Islet of Langerhans (tissue), 1 donor: Measurements from ENCODE around the gene CPNE5.

Experiments used
- FAIRE-seq: peaks from one replicate; lab custom pipeline; 2011; peaks lifted over from hg19 to GRCh38; lab: Jason Lieb, UNC

CPNE5 gene

DNA sequence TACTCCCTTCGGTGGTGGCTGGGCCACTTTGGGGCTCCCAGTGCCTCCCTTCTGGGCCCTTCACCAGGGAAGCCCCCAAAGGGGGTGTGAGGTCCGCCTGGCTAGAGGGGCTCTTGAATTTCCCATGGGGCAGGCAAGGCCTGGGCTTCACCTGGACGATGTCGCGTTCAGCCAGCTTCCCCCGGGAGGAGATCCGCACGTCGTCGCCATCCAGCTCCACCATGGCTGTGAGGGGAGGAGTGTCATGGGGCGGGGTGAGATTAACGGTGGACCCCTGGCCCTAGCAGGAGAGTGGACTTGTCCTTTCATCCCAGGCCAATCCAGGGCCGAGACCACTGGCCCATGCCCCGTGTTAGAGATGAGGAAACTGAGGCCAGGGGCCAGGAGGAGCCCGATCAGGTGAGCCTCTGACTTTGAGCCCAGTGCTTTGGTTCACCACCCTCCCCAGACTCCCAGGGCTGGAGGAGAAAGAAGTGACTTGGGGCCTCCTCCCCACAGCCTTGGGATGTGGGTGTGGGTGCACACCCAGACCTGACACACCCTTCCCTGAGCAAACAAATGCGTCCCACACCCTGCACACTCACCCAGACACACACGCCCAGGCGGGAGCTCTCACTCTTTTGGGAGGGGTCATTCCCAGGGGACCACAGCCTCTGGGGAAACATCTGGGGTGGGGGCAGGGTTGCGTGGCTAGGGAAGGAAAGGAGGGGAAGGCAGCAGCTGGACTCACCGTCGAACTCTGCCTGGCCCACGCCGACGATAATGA lies 95.5 kb downstream of the CPNE5 start:
- no peak for FAIRE-seq

- FAIRE-seq: no peak
These were observed 96.2 kb downstream of the CPNE5 start for GRCh38 chr6:36743032-36743431.

DNA sequence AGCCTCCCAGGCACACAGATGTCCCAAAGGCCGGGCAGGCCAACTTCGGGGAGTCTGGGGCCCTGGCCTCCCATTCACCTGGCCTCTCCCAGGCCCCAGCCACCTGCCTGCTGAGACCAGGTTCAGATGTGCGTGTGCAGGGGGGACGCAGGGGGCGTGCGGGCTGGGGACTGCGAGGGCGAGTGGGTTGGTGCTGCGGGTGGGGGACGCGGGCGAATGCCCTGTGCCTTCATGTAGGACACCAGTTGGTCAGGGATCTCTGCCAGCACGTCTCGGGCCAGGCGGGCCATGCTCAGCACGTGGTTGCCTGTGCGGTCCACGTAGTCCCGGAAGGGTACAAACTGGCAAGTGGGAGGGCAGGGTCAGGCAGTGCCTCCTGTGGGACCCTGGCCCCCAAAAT lies 97.1 kb downstream of the CPNE5 start:
- no peak for FAIRE-seq

DNA sequence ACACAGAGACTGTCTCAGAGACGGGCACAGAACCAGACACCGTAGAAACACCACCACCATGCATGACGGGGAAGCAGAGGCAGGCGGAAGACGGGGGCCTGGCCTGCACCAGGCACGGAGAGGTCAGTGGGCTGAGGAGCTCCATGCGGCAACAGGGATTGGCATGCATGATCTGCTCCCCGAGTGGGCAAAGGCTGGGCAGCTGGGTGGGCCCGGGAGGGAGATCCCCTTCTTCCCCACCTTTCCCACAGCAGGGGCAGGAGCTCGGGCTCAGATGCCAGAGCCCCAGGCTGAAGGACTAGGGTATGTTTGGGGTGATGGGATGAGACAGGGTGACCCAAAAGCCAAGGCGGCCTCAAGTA lies 98.4 kb downstream of the CPNE5 start:
- no peak for FAIRE-seq

DNA sequence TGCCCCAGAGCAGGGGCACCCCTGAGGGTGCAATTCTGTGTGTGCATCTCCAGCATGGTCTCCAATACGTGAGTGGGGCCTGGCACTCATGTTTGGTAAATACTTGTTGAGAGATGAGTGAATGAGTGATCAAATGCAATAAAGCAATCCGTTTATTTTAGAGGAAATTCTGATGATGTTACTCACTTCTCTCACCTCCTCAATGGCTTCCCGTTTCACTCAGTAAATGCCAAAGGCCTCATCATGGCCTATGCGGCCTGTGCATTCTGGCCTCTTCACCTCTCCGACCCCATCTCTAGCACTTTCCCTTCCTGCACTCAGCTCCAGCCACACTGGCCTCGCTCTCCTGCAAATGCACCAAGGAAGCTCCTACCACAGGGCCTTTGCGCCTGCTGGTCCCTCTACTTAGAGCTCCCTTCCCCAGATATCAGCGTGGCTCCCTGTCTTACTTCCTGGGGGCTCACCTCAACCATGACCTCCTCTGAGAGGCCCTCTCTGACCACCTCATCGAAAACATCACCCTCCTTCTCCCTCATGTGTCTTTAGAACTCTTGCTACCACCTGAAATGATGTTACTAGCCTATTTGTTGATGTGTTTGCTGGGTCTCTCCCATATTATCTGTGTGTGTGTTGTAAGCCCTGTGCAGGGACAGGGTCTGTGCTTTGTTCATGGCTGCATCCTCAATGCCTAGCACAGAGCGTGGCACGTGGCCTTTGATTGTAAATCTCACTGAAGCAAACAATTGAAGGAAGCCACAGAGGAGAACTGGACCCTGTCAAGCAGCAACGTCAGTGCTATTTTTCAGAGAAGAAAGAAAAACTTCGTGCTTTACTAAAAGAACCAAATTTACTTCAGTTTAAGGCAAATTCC lies 99.1 kb downstream of the CPNE5 start:
- no peak for FAIRE-seq

GRCh38 chr6:36738108-36738507 lies 101.1 kb downstream of the CPNE5 start:
- FAIRE-seq: no peak

DNA sequence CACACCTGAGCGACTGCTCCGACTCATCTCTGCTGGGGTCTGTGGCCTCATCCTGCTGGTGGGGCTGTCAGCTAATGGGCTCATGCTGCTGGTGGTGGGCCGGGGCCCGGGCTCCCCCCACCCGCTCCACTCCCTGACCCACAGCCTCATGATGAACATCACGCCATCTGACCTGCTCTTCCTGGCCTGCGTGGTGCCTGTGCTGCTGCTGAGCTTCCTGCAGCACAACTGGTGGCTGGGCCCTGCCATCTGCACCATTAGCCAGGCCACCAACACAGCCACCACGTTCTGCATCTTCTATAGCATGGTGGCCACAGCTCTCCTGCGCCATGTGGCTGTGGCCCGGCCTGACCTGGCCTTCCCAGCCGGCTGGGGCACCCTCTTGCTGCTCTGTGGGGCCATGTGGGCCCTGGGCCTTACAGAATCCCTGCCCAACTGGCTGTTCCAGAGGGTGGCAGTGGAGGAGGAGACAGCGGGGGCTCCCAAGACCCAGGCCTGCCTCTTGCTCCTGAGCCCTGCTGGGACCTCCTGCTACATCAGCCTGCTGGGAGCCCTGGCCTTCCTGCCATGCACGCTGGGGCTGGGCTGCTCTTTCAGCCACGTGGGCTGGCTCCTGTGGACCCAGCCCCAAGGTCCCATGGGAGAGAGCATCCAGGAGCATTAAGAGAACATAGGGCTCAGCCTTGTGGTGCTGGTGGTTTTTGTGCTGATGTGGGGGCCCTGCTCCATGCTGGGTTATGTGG lies 102.0 kb downstream of the CPNE5 start:
- FAIRE-seq: no peak

DNA sequence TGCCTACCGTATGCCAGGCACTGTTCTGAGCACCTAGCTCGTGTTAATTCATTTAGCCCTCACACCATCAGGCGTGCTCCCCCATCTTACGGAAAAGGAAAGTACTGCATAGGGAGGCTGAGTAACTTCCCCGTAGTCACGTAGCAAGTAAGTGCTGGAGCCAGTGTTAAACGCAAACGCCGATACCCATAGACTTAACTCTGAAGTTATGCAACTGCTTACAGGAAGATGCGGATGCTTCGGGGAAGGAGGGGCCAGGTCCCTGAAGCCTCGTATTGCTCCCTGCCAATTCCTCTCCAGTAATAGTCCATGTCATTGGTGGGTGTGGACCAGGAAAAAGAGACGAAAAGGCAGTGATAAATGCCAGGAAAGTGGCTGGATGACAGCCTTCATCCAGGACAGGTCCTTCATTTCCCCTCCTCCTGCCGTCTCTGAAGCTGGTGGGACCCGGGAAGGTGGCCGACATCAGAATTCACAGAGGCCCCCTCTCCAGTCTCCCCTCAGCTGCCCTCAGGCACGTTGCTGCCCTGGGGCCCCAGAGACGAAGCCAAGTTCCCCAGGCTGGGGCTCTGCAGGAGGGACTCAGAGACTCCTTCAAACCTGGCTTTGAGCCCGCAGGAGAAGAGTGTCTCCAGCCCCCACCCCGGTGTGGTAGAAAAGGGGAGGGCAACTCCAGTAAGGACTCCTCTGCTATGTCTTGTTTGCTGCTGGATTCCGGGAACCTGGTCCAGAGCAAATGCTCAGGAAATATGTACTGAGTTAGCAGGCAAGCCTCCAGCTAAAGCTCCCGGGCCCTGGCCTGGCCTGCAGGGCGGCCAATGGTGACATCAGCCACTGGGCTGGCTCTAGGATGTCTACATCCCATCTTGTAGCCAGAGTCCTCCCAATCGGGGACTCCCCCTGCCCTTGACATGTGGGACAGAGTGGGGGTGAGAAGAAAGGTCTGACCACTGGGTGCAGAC lies 103.9 kb downstream of the CPNE5 start:
- FAIRE-seq: no peak

- FAIRE-seq: no peak
These were observed 104.7 kb downstream of the CPNE5 start for GRCh38 chr6:36734486-36735060.

GRCh38 chr6:36733300-36733699 lies 105.9 kb downstream of the CPNE5 start:
- no peak for FAIRE-seq

DNA sequence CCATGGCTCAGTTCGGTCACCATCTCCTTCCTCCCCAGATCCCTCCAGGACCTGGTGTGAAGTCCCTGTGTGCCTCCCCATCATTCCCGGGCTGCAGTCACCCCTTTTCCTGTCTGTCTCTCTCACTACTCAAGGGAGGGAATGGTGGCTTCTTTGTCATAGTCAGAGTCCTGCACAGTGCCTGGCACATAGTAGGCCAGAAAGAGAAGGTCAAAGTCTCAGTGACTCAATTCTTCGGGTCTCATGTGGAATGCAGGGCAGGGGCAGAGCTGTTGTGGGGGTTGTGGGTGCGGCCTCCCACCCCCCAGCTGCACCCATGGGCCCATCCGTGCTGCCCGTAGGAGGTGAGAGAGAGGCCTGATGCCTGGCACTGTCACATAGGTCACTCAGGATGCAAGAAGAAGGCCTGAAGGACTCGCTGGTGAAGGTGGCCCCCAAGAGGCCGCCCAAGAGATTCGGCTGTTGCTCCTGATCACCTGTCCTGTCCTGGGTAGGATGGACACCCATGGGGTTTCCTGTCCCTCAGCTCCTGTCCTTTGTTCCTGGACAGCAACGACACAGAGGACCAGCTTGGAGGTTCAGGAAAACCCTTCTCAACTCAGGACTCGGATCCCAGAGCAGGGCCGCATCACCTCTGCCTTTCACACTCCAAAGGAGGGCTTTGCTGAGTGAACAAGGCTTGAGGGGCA lies 107.5 kb downstream of the CPNE5 start:
- FAIRE-seq: no peak

- FAIRE-seq: no peak
These were observed 108.5 kb downstream of the CPNE5 start for GRCh38 chr6:36730424-36731380.

GRCh38 chr6:36729161-36729524 lies 110.1 kb downstream of the CPNE5 start:
- no peak for FAIRE-seq

DNA sequence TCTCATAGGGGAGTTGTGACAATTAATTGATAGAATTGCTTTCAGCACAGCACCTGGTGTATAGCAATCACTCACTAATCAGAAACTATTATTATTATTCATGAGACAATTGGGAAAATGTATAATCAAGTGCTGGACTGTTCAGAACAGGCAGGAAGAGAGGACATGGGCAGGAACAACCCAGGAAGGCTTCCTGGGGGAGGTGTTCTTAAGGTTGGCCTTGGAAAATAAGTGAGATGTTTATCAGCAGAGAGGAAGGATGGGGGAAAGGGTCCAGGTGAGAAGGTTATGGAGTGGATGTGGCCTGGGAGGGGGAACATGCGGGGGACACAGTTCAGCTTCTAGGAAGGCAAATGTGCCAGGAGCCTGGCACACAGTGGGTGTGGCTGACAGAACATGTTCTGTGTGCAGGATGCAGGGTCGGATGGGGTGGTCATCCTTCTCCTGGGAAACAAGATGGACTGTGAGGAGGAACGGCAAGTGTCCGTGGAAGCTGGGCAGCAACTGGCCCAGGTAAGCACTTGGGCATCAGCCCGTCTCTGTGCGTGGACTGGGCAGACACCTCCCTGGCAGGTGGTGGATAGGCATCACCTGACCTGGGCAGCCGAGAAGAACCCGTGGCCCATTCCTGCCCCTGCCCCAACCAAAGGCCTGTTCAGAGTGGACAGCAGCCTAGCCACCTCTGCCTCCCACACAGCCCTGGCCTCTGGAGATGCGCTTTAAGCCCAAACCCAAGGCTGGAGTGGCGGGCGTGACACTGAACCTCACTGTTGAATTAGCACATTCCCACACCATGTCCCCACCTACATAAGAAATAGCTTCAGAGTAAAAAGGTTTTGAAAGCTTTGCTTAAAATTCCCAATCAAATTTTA lies 110.7 kb downstream of the CPNE5 start:
- no peak for FAIRE-seq

- FAIRE-seq: no peak
These were observed 111.7 kb downstream of the CPNE5 start for GRCh38 chr6:36727505-36728021.

DNA sequence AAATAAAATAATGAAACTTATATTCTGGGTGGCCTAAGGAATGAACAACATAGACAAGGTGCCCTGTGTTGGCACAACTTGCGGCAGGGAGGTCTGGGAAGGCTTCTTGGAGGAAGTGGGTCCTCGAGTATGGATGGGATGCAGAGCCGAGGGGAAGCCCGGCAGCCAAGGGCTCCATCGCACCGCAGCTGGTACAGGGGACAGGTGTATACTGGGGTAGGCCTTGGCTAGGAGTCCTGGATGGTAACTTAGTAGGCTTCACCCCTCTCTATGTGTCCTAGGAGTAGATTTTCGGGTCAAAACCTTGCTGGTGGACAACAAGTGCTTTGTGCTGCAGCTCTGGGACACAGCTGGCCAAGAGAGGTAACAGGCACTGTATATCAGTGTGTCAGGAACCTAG lies 113.7 kb downstream of the CPNE5 start:
- no peak for FAIRE-seq

DNA sequence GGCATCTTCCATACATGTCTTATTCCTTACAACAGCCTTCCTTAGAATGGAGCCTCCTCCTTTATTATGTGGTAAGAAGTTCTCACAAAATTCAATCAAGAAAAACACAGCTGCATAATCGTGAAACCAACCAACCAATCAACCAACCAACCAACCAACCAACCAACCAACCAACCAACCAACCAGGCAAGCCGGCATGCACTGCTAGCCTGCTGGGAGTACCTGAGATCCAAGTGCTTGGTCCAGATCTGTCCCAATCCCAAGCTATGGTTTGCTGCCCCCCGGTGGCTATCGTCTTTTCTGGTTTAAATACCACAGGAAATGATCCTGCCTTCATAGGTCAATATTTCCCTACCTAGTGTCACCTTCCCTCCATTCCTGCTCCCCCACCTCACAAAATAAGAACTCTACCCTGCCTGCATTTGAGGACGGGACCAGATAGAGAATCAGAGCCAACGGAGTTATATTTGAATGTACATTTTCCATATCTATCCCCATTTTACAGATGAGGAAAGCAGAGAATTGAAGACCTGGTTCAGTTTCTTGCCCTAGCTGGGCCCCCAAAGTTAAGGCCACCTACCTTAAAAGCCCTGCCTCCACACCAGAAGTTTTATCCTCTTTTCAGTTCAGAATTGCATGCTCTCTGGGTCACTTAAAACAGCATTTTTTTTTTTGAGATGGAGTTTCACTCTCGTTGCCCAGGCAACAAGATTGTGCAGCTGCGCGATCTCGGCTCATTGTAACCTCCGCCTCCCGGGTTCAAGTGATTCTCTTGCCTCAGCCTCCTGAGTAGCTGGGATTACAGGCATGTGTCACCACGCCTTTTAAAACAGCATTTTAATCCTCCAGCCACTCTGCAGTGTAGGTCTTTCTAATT lies 114.5 kb downstream of the CPNE5 start:
- no peak for FAIRE-seq
